Left ventricle myocardium inferior (tissue), 1 donor: Measurements from ENCODE around the gene FOSB. TPM values are rescaled to one million over a fixed set of nuclear protein-coding genes. Genes with fewer than 3 reads are reported as not detected.

Source experiments
- DNase-seq: peaks from one replicate; pipeline ENCODE4 v3.0.0-alpha.2; 2020
- H3K27ac ChIP-seq: fragments of 200-600 bp; replicated peaks from 2 replicates; pipeline ENCODE4 v1.8.0; 2021
- H3K27me3 ChIP-seq: fragments of 200-600 bp; 2 replicates; pipeline ENCODE4 v1.8.0; 2021; ENCODE audit warnings: low read depth
- H3K36me3 ChIP-seq: fragments of 200-600 bp; 2 replicates; pipeline ENCODE4 v1.8.0; 2021
- H3K4me1 ChIP-seq: fragments of 200-600 bp; 2 replicates; pipeline ENCODE4 v1.8.0; 2021
- H3K4me3 ChIP-seq: fragments of 200-600 bp; 2 replicates; pipeline ENCODE4 v1.8.0; 2021; ENCODE audit warnings: mild to moderate bottlenecking, moderate library complexity
- H3K9me3 ChIP-seq: fragments of 200-600 bp; replicated peaks from 2 replicates; pipeline ENCODE4 v1.8.0; 2021
- intact Hi-C: fragments of 100-400 bp; cut with micrococcal nuclease; formaldehyde crosslinking; loops from one replicate; pipeline ENCODE4 v1.11.0; 2022
- total RNA-seq: library from RNA; stranded (reverse); fragmentation: NEBNext Ultra II Directional; extraction: Animal tissue kit (Norgen Biotek cat#: 25700); gene quantifications from one replicate; pipeline ENCODE4 v1.2.1, GENCODE V29; 2021
- TF ChIP-seq, protein P1 (sequence below): fragments of 200-600 bp; IDR thresholded peaks from 2 replicates; pipeline ENCODE4 v1.8.0; 2021; ENCODE audit warnings: antibody characterized with exemption, mild to moderate bottlenecking, borderline replicate concordance
- donor health status: DM: no; HTN: yes; CAD: no; lungs with severe emphysema.

FOSB gene
- total RNA-seq, 1 donor from 2014 or later: 0.33 TPM

DNA sequence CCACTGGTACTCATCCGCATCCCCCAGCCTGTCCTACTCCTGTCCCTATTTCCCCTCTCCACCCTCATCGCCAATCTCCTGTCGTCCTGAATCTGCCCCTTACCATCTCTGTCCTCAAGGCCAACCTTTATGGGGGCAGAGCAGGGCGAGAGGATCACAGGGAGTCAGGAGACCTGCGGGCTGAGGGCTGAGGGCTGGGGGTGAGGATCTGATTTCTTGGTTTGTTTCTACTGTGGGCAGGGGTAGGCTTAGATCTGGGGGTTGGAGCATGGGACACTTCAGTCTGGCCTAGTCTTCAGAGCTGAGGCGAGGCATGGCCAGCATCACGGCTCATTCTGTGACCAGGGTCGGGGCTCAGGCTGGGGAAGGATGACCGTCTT is 27.5 kb upstream of the FOSB start:
- no peak for DNase-seq
- TF ChIP-seq, protein P1, sequence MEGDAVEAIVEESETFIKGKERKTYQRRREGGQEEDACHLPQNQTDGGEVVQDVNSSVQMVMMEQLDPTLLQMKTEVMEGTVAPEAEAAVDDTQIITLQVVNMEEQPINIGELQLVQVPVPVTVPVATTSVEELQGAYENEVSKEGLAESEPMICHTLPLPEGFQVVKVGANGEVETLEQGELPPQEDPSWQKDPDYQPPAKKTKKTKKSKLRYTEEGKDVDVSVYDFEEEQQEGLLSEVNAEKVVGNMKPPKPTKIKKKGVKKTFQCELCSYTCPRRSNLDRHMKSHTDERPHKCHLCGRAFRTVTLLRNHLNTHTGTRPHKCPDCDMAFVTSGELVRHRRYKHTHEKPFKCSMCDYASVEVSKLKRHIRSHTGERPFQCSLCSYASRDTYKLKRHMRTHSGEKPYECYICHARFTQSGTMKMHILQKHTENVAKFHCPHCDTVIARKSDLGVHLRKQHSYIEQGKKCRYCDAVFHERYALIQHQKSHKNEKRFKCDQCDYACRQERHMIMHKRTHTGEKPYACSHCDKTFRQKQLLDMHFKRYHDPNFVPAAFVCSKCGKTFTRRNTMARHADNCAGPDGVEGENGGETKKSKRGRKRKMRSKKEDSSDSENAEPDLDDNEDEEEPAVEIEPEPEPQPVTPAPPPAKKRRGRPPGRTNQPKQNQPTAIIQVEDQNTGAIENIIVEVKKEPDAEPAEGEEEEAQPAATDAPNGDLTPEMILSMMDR: no peak
- no peaks in the 10 kb centered on the region for H3K9me3 ChIP-seq
- H3K4me3 ChIP-seq: peak overlapping the region; percentile 82
- H3K36me3 ChIP-seq: no peaks in the 10 kb centered on the region
- no peaks in the 10 kb centered on the region for H3K27me3 ChIP-seq
- peaks cover 45% of the 10 kb centered on the region for H3K4me1 ChIP-seq
- H3K27ac ChIP-seq: peak overlapping the region; percentile 98
- intact Hi-C loops: no loop called here

DNA sequence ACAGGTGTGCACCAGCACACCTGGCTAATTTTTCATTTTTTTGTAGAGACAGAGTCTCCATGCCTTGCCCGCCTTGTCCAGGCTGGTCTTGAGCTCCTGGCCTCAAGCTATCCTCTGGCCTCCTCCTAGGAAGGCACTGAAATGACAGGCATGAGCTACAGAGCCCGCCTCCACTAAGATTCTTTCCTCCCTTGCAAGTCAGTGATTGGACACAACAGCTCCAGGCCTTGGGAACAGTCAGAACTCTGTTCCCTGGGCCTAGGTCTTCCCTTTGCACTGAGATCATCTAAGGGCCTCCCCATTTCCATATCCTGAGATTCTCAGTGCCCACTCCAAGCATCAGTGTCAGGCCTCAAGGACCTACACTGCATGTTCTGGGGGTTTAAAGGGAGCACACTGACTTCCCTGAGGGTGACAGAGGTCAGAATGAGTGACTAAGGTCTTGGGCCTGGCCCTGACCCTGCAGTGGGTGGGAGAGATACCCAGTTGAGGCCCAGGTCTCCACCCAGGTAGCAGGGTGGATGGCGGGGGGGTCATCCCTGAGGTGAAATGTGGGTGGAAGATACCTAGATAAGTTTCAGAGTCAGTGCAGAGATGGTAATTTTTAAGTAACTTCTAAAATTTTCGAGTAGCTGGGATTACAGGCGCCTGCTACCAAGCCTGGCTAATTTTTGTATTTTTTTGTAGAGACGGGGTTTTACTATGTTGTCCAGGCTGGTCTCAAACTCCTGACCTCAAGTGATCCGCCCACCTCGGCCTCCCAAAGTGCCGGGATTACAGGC is 26.7 kb upstream of the FOSB start:
- no peaks in the 10 kb centered on the region for H3K36me3 ChIP-seq
- TF ChIP-seq, protein P1: no peak
- peak overlapping the region; percentile 98 for H3K27ac ChIP-seq
- H3K9me3 ChIP-seq: no peaks in the 10 kb centered on the region
- no peaks in the 10 kb centered on the region for H3K27me3 ChIP-seq
- no peak overlapping the region for H3K4me3 ChIP-seq
- peaks cover 45% of the 10 kb centered on the region for H3K4me1 ChIP-seq
- DNase-seq: no peak
- intact Hi-C loops: no loop called here

DNA sequence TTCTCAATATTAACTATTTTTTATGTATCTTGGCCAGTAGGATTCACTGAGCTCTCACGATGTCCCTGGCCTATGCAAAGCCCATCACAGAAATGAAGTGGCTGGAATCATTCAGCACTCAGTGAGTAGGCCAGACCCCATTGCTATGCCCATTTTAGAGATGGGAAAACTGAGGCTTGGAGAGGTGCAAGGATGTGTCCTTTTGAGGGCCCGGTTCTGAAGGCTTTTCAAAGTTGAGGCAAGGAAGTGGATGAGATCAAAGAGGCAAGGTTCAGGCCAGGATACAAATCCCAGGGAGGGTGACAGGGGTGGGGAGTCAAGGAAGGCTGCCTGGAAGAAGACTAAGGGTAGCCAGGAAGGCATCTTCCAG is 25.4 kb upstream of the FOSB start:
- Histone ChIP-seq H3K4me1 (peaks cover 45% of the 10 kb centered on the region), H3K27me3 (no peaks in the 10 kb centered on the region)
- intact Hi-C loops: no loop called here

DNA sequence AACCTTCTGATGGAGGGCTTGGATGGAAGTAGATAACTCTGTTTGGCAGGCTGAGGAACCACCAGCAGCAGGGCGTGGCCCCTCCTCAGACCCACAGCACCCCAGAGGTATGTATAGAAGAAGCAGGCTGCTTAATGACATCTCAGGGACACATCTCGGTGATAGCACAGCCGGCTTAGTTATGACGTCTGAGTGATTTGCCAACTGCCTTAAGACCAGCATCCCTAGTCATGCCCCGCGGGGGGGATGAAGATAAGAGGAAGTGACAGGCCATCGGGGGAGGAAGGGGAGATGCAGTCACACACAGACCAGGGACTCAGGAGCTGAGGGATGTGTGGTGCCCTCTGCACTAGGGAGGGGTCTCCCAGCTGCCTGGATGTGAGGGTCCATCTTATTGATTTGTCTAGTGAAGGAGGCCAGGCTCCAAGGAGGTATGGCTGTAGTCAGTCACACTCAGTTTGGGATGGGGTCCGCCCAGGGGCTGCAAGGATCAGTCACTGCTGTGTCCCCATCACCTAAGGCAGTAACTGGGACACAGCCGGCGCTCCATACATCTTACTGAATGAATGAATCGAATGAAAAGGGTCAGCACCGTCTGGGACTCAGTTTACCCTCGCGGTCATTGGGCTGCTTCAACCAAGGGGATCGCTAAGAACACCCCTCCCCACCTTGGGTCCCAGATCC is 24.9 kb upstream of the FOSB start:
- Histone ChIP-seq H3K9me3 (no peaks in the 10 kb centered on the region), H3K27ac (peak overlapping the region; percentile 93), H3K4me1 (peaks cover 45% of the 10 kb centered on the region), H3K4me3 (peak overlapping the region; percentile 64), H3K36me3 (no peaks in the 10 kb centered on the region), H3K27me3 (no peaks in the 10 kb centered on the region)
- DNase-seq: peak; percentile 46
- TF ChIP-seq, protein P1: no peak
- intact Hi-C loops: no loop called here

More for the DNA sequence above, 25.4 kb upstream of the FOSB start:
- no peaks in the 10 kb centered on the region for H3K9me3 ChIP-seq
- DNase-seq: no peak
- TF ChIP-seq, protein P1: no peak
- H3K36me3 ChIP-seq: no peaks in the 10 kb centered on the region
- peak overlapping the region; percentile 93 for H3K27ac ChIP-seq
- H3K4me3 ChIP-seq: no peak overlapping the region

DNA sequence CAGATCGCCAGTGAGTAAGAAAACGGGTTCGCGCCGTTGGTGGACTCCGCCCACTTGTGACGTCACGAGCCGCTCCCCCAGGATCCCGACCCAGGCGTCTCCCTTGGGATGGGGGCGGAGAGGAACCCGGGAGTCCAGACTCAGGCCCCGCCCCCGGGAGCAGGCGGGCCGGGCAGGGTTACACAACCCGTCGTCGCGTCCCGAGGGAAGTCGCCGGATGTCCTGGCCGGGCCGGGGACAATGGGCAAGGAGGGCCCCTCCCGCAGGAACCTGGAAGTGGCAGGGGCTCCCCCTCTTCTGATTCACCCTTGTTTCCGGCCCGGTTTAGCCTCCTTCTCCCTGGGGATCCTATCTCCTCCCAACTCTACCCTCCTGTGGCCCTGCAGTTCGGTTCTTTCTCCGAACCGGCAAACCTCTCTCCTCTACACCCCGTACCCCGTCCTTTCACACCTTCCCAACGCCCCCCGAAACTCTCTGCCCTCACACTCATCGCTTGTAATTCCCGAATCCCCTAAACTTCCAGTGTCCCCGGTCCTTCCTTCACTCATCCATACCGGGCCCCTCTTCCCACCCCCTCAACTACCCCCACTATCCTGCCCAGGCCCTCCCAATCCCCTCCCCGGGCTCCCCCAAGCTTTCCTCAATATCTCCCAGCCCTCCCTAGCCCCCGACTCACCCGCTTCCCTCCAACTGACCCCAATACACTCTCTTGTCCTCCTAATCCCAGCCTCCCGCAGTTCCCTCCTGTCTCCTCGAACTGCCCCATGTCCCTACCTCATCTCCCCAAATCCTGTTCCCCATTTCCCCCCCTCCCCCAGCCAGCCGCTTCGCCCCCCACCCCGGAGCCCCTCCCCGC is 24.1 kb upstream of the FOSB start:
- Histone ChIP-seq H3K4me3 (peak overlapping the region; percentile 64), H3K36me3 (no peaks in the 10 kb centered on the region), H3K27me3 (no peaks in the 10 kb centered on the region), H3K9me3 (no peaks in the 10 kb centered on the region), H3K4me1 (peaks cover 46% of the 10 kb centered on the region), H3K27ac (peak overlapping the region; percentile 93)
- TF ChIP-seq, protein P1: no peak
- DNase-seq: peak; percentile 97
- intact Hi-C loops: no loop called here
